ENCODE measurements around the gene MCM9.
A peak's percentile ranks its signal among the peaks of the same experiment; 100 is the strongest.

The MCM9 gene

DNA sequence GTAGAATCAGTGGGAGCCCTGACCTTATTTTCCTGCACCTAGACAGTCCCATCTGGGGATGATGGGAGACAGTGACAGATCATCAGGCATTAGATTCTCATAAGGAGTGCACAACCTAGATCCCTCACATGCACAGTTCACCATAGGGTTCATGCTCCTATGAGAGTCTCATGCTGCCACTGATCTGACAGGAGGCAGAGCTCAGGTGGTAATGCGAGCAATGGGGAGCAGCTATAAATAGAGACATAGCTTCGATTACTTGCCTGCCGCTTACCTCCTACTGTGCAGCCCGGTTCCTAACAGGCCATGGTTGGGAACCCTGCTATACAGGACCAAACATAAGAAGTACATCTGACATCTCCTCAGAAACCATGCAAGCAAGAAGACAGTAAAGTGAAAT is 72.5 kb downstream of the MCM9 start:
- no peak for DNase-seq

DNA sequence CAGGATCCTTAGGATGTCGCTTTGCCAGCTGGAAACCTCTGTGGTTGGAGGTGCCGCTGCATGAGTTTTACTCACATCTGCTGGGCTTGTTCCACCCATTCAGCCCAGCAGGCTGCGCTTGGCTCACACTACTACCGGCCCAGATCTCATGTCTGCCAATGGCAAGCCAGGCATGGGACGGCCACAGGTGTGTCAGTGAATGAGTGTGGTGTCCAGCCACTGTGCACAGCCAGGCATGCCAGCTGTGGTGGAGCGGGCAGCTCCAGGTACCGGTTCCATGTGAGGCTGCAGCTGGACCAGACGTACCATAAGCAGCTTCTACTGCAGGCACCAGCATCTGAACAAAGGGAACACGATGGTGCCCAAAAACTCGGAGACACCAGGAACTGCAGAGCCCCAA is 74.1 kb downstream of the MCM9 start:
- DNase-seq: no peak

DNA sequence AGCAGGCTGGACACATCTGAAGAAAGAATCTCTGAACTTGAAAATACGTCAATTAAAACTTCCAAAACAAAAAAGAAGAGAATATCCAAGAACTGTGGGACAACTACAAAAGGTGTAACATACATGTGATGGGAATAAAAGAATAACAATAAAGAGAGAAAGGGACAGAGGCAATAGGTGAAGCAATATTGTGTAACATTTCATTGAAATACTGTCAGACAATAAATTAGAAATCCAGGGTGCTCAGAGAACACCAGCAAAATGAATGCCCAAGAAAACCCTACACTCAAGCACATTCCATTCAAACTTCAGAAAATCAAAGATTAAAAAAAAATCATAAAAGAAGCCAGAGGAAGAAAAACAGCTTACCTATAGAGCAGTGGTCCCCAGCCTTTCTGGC is 74.6 kb downstream of the MCM9 start:
- DNase-seq: no peak

DNA sequence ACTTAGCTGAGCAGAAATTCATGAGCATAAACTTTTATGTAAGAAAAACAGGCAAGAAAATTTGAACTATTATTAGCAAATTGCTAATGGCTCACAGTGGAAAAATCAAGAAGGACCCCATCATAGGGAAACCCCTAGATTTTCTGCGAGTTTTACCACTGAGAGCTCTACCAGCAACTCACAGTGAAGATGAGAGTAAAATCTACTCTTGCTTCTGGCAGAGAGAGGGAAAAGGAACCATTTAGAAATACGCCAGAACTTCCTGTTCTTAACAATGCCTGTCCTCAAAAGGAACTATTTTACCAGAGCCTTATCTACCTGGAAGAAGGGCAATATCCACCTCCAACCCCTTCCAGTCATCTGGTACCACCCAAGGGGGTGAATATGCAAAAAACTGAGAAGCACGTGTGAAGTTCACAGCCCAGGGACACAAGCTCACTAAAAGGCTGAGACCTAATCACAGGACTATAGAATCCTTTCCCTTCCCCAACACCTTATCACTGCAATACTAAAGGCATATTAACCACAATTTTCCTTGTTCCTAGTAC is 75.4 kb downstream of the MCM9 start:
- DNase-seq: no peak

DNA sequence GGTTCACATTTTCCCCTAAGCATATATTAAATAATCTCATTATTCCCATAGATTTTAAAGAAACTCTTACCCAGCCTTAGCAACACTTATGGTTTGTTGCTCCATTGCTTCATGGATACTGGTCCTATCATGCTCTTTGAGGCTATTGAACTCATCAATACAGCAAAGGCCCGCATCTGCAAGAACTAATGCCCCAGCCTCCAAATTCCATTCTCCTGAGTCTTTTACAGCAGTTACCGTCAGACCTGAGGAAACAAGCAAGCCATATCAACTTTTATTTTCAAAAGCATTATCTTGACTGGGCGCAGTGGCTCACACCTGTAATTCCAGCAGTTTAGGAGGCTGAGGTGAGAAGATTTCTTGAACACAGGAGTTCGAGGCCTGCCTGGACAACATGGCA is 78.7 kb downstream of the MCM9 start:
- no peak for DNase-seq

DNA sequence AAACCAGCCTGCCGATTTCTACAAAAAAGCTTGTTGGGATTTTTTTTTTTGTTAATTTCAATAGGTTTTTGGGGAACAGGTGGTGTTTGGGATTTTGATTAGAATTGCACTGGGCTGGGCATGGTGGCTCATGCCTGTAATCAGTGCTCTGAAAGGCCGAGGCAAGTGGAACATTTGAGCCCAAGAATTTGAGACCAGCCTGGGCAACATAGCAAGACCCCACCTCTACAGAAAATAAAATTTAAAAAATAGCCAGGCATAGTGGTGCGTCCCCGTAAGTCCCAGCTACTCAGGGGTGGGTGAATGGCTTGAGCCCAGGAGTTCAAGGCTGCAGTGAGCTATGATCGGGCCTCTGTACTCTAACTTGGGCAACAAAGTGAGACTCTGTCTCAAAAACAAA is 81.6 kb downstream of the MCM9 start:
- DNase-seq: no peak

DNA sequence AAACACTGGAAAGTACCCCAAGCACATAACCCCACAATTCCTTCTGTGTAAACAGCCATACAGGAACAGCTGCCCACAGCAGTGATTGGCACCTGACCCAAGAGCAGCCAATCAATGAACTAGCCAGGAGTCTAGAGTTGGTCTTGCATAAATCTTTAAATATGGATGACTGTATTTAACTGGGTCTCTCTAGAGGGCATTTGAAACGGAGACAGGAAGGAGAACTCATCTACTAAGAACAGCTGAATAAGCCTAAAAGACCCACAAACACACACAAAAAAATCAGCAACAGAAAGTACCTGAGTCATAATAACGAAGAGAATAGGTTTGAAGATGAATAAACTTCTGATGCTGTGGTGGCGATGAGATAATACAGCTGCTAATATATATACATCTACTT is 90.0 kb downstream of the MCM9 start:
- peak in 1 of 5 donors; percentile 76 for DNase-seq

DNA sequence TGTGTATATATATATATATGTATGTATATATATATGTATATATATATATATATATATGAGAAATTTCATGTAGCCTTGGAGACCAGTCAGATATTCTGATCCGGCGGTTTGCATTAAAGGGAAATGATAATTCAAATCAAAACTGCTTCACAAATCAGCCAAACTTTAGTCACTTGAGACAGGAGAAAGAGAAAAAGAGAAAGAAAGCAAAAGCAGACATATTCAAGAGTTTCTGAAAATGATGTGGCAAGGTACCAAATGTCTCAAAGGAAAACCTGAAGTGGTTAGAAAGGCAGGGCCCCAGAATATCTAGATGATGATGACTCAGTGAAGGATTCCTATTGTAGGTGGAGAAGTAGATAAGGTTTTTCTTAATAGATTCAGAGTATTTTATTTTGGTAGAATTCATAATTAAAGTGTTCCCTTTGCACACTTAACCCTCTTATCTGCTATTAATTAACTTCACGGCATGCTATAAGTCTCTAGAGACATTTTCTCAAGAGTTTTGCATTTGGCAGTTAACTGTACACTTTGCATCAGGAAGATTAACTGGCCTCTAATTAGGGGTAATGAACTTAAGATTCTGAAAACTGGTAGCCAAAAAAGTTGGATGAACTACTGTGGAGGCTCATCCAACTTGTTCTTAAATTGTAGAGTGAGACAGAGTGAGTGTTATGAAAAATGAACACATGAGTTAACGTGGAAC is 91.1 kb downstream of the MCM9 start:
- DNase-seq: peak in 1 of 5 donors; percentile 86

DNA sequence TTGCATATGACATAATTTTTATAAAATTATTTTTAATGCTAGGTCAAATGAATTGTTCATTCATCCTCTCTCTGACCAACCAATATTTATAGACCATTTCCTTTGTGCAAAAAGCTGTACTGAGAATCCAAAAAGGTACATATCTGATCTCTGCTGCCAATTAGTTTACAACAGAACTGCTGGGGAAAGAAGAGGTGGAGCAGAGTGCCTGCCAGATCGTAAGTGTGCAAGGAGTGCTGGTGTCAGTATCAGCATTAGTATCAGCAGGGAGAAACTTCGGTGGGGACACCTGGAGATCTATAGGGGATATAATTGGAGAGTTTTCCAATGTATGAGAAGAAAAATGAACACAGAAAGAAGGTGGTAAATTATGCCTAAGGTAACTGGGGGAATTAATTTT is 104.3 kb downstream of the MCM9 start:
- DNase-seq: no peak

DNA sequence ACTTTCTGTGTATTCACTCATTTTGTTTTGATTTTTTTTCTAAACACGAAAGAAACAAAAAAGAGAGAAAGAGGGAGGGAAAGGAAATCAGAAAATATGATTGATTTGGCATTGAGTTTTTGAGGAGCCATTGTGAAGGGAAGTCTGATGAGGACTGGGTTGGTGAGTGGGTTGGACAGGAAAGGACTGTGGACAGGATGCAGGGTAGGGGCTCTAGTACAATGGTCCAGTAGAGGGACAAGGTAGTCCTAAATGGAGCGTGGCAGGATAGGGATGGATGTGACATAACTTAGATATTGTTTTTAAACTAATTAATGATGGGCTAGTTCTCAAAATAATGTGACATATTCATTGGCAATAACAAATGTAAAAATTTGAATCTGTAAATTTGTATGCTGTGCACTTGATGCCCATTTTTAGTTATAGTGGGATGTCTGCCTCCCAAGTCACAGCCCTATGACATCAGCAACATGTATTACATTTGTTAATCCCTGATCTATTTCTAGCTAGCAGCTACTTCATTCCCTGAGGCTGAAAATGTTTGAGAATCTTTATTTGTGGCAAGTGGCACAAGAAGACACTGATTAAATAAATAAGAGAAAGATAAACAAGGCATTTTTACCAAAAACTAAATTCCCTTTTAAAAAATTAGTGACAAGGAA is 105.0 kb downstream of the MCM9 start:
- DNase-seq: no peak

DNA sequence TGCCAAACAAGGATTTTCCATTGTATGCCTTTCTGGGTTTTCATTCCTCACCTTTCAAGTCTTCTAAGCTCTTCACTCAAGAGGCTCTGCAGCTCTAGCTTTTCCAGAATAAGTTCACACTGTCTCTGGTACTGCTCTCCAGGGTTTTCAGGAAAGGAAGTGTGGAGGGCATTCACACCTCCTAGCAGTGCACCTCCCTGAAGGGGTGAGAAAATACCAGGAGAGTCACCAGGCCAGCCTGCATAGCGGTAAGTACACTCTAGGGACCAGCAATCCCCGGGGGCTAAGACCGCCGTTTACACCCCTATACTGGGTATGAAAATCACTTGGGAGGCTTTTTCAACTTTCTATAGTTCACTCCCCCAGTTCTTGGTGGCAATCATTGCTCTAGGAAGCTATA is 108.9 kb downstream of the MCM9 start:
- no peak for DNase-seq

DNA sequence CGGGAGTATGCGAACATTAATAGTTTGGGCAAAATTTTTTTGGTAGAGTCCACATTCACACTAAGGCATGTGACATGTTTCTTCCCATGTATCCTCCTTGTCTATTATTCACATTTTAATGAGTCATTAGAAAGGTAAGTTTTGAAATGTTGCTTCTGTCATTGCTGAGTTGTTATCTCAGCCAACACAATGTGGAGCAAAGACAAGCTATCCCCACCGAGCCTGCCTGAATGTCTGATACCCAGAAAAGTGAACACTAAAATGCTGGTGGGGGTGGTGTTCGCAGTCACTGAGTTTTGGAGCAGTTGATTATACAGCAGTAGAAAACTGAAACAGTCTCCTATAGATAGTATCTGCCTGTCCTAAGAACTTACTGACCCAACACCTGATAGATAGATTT is 109.3 kb downstream of the MCM9 start:
- no peak for DNase-seq

DNA sequence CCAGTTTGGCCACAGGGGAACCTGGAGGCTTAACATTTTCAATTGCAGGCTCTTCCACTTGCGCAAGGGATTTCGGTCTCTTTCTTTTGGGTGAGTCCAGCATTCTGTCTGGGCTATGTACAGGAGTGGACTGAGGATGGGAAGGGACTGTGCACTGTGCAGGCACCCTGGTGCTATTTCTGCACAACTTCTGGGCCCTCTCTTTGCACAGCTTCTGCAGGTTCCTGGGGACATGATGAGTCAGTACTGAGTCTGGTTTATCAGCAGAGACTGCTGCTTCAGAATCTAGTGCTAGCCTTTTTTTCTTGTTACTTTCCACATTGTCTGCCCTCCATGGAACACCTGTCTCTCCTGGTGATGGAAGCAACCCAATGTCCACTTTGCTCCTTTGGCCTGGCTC is 119.5 kb downstream of the MCM9 start:
- no peak for DNase-seq

DNA sequence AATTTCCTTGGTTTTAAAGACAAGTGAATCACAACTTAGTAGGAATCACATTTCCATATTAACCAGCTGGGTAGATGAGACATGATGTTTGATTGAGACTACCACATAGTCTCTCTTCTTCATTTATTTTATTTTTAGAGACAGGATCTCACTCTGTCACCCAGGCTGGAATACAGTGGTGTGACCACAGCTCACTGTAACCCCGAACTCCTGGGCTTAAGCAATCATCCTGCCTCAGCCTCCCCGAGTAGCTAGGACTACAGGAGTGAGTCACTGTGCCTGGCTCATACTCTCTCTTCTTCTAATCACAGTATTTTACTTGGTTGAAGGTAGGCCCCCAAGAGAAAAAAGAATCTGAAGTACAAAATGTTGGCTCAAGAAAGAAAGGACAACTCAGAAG is 121.2 kb downstream of the MCM9 start:
- DNase-seq: no peak

DNA sequence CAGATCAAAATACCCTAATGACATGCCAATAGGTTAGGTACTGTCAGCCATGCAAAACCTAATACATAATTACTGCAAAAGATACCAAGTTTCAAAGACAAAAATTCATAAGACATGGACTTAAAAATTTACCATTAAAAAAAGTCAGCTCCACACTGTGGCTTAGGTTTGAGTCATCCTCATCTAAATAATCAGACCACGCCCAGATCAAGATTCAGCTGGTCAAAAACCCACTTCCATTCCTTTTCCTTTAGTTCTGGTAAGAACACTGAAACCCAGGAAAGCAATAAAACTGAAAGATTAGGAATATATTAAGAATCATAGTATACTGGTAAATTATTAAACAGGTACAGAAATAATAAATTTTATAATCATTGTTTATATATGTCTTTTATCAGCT is 122.0 kb downstream of the MCM9 start:
- DNase-seq: peak in 1 of 5 donors; percentile 27

DNA sequence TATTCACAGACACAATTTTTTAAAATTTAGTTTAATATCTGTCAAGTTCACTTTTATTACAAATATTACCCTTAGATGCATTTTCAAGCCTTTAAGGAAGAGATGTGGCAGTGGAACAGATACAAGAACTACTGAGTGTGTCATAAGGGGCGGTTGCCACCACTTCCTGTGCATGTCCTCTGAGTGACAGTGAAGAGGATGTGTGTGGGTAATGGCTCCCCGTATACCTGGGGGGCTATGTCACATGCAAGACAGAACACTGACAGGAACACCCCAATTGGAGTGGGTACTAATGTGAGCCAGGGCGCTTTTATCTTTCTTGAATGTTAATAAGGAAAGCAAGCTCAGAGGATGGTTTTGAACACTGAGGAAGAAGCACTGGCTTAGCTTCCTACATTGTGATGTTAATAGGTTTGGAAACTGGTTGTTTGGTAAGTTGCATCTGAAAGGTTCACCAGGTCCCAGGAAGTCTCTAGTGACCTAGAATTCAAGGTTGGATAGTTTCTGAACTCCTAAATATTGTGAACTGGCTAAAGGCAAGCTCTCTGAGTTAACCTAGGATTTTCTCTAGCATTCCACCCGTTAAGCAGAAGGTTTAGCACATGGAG is 124.4 kb downstream of the MCM9 start:
- peak; percentile 19 to 87 (median 47) for DNase-seq

DNA sequence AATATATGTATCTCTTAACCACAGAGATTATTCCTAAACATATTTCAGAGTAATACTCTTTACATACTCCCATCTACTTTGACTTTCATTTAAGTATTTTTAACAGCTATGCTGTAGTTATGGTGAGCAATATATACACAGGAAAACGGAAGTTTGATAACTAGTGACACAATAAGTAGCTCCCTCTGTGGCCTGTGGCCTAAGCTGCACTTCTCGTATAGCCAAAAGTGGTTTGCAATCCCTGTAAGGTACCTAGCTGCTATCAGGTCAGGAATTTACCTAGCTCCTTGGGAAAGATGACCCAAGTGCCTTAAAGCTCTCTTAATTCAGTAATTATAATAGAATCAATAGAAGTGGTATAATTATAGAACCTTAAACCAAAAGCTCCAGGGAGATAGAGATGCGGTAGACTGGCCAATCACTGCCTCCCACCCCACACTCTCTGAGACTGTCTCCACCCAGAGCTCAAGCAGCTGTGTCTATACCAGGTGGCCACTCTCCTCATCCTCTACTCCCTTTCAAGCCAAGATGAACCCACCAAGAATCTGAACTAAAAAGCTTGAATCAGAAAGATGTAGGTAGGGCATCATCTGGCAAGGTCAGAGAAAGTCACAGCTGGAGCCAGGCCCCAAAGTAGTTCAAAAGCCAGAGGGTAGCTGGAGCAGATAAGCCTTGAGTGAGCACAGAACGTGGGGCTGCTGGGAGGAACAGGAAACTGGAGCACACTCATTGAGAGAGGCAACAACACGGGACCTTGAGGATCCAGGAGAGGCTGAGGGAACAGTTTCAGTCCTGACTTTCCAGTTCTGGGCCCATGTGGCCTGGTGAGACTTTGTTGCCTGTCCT is 125.9 kb downstream of the MCM9 start:
- DNase-seq: peak in 2 of 5 donors; percentile 6 to 47

DNA sequence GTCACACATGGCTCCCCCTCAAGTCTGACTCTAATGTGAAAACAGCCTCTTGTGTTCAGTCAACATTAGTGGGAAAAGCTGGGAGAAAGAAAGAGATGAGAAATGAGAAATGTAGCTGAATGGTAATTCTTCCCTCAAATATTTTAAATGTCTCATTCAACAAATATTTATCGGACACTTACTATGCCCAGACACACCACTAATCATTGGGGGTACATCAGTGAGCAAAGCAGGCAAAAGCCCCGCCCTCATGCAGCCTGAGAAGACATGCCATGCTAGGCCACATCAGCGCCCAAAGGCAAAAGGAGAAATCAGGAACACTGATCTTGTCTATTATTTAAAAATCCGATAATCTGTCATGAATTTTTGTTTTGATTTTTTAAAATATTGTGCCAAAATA is 130.9 kb downstream of the MCM9 start:
- DNase-seq: no peak

DNA sequence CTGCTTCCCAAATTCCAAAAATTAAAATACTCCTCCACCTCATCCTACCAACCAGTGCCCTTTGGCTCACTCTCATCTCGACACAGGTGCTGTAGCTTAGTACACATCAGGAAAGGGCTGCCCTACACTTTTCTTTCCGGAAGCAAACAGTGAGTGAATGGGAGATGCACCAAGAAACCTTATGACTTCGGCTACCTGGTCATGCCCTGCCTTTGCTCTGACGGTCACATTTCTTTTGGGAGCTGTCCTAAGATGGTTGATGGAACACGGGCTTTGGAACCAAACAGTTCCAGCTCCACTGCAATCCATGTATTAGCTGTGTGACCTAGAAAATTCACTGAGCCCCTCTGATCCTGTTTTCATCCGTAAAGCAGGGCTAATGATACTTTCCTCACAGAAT is 133.7 kb downstream of the MCM9 start:
- DNase-seq: no peak

DNA sequence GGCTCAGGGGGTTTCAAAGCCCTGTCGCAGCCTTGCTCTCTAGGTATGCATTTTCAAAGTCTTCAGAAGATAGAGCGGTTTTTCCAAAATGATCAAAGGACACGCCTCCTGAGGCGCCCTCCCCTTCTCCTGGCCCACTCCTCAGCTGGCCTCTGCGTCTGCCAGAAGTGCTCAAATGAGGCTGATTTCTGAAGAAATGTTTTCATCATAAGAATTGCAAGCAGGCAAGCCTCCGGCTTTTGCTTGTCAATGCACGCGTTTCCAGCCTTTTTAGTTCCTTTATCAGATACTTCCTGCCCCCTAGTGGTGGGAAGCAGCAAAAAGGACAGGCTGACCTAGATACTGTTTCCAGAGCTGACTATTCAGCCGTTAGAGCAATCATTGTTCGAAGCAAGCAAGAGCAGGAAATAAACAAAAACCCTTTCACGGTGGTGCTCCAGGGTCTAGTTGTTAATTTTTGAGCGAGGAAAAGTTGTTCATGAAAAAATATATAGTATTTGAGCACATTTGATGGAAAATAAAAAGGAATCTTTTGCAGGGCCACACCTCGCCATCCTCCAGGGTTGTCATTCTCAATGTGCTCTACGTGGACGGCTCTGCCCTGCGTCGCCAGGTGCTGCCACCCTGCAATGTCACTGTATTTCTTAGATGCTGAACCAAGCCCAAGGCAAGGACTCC is 134.4 kb downstream of the MCM9 start:
- DNase-seq: peak; percentile 50 to 90 (median 73)

DNA sequence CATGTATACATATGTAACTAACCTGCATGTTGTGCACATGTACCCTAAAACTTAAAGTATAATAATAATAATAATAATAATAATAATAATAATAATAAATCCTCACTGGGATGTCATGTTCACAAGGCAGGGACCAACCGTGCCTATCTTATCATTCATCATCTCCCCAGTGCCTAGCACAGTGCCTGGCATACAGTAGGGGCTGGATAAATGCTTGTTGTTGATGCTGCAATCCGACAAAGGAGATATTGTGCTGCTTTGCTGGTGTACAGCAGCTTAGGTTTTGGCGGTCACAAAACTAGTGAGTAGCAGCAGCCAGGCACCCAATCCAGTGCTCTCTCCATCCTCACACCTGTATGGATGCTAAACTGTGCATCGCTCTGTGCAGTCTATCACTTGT is 135.1 kb downstream of the MCM9 start:
- no peak for DNase-seq

DNA sequence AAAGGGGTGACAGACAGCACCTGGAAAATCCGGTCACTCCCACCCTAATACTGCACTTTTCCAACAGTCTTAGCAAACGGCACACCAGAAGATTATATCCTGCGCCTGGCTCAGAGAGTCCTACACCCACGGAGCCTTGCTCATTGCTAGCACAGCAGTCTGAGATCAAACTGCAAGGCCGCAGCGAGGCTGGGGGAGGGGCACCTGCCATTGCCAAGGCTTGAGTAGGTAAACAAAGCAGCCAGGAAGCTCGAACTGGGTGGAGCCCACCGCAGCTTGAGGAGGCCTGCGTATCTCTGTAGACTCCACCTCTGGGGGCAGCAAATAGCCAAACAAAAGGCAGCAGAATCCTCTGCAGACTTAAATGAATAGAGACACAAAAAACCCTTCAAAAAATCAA is 138.4 kb downstream of the MCM9 start:
- DNase-seq: peak; percentile 35 to 90 (median 61)

Data from T-helper 1 cell (primary cell).